HG03095 (cell line): ENCODE measurements around the gene MID2.
"Not testable (repeated sequence)": the region's sequence is repeated elsewhere in the genome, so short reads cannot be mapped to it uniquely, and the experiment has no call there.

ENCODE experiments used
- ATAC-seq: cut with Tn5 transposase; IDR thresholded peaks from one replicate; pipeline ENCODE4 v1.9.1; 2021; ENCODE audit warnings: moderate library complexity; ENCODE audit not compliant: unreplicated experiment

Gene MID2

DNA sequence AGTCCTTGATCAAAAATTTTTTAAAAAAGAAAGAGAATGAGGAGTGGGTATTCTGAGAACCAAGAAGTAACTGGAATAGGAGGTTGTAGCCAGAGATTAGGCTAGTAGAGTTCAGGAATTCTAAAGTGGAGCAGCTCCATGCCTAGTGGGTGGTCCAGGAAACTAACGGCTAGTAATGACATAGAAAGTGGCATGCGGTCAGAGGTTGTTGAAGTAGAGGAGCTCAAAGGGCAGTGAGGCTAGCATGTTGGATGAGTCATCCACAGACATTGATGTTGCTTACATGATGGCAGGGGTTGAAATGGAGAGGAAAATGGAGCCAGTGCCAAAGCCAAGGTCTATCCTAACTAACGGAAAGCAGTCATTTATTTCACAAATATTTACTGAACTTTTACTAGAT is 114.4 kb downstream of the MID2 start:
- ATAC-seq: no peak

DNA sequence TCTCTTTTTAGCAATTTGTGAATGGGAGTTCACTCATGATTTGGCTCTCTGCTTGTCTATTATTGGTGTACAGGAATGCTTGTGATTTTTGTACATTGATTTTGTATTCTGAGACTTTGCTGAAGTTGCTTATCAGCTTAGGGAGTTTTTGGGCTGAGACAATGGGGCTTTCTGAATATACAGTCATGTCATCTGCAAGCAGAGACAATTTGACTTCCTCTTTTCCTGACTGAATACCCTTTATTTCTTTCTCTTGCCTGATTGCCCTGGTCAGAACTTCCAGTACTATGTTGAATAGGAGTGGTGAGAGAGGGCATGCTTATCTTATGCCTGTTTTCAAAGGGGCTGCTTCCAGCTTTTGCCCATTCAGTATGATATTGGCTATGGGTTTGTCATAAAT is 129.7 kb downstream of the MID2 start:
- ATAC-seq: not testable (repeated sequence)

DNA sequence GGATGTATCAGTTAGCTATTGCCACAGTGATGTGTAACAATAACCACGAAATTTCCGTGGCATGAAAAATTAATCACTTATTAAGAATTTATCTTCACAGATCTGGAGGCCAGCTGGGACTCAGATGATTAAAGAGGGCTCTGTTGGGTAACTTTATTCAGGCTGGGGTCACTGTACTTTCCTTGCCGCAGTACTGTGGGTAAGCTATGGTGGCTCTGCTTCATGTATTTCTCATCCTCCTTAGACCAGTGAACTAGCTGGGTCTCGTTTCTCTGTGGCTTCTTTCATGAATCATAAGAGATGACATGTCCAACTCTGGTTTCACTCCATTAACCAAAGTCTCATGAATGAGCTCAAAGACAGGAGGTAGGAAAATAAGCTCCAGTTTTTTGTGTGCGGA is 143.0 kb downstream of the MID2 start:
- ATAC-seq: no peak

DNA sequence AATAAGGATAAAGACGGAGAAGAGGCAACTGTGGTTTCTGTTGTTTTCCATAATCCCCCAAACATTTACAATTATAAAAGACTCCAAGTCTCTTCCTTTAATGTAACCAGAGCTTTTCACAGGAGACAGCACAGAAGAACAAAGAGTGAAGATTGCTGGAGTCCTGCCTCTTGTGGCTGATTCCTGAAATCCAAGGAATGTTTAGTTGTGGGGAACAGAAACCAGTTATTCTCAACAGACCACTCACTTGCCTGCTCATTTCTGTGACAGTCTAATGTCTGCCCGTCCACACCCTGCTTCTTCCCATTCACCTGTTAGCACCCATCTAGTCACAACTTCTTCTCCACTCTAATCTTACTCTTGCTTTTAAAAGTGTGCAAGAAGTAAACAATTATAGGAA is 144.4 kb downstream of the MID2 start:
- ATAC-seq: no peak

DNA sequence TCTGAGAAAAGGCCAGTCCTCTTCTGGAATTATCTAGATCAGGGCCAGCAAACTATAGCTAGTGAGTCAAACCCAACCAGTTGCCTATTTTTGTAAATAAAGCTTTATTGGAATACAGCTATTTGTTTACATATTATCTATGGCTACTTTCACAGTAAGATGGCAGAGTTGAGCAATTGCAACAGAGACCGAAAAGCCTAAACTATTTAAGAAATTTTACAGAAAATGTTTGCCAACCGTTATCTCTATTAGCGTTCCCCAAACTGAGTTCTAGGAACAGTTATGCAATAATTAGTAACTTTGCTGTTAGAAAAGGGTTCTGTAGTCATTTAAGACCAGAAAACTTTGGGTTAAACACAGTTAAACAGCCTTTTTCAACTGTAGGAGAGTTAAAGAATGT is 146.0 kb downstream of the MID2 start:
- no peak for ATAC-seq
